ENCODE measurements around the gene ELP6. TPM values are rescaled to one million over a fixed set of nuclear protein-coding genes. Genes with fewer than 3 reads are reported as not detected.

The ELP6 gene
- total and polyA plus RNA-seq, 2 donors (not counting 1 experiment from before 2014, with no cell fraction given): 29.4 to 32.0 TPM

DNA sequence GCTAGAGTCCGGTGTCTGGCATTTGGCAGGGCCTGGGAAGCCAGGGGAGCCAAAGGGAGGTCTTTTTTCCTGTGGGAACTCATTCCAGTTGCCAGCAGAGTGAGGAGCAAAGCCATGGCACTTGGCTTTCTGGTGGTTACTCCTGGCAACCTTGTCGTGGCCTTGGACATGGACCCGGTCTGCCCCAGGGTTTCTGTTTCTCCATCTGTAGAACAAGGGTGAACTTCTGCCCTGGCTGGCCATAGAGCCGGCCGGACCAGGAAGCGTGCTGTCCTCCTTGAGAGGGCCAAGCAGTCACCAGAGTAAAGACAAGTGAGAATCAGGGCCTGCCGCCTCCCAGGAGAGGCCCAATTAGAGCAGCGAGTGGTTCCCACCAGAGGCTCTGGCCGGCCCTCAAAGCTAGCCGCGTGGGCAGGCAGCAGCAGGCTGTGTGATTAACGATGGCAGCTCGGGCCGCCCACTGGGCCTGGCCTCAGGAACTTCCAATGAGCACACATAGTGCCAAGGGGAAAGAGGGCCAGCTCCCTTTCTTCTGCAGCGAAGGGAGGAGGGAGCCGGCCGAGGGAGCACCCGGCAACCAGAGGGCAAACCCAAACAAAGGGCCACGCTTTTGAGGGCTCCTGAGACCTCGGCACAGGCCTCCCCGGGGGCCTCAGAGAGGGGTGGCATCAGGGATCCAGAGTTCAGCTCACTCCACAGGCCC is 29.1 kb upstream of the ELP6 start:
- Histone ChIP-seq H3K9me3 (ENCODE audit: control extremely low read depth in 1 of 3, control insufficient read depth in 2 of 3, insufficient read depth in 1 of 3, low read length in 2 of 3) (no peaks in the 10 kb centered on the region), H3K9ac (ENCODE audit: low read length) (no peak overlapping the region), H3K4me3 (ENCODE audit: control extremely low read depth in 1 of 5, extremely low read depth in 1 of 5, insufficient read depth in 1 of 5, low read depth in 2 of 5, low read length in 4 of 5) (no peak overlapping the region), H4K20me1 (ENCODE audit: control insufficient read depth, insufficient read depth, low read length, poor library complexity, severe bottlenecking) (no peaks in the 10 kb centered on the region), H3K36me3 (replicated peaks in 1 of 2; ENCODE audit: control extremely low read depth in 1 of 2, control insufficient read depth in 1 of 2, extremely low read depth in 1 of 2, insufficient read depth in 2 of 2, low read length in 1 of 2) (no peaks in the 10 kb centered on the region), H3K4me2 (replicated peaks; ENCODE audit: low read depth, low read length, poor library complexity, severe bottlenecking) (no peak overlapping the region), H3K79me2 (ENCODE audit: control insufficient read depth, insufficient read depth, low read length) (no peaks in the 10 kb centered on the region), H3K27me3 (replicated peaks in 1 of 4; ENCODE audit: control extremely low read depth in 1 of 4, control insufficient read depth in 3 of 4, insufficient read depth in 4 of 4, low read length in 3 of 4) (no peaks in the 10 kb centered on the region), H3K4me1 (ENCODE audit: control insufficient read depth in 2 of 2, insufficient read depth in 2 of 2, low read length in 2 of 2) (no peaks in the 10 kb centered on the region), H3K27ac (ENCODE audit: low read length in 2 of 2) (no peak overlapping the region), H2AFZ (ENCODE audit: insufficient read depth, low read depth, low read length, poor library complexity, severe bottlenecking) (no peak overlapping the region)
- ATAC-seq (ENCODE audit: low read depth) (no peak), DNase-seq (no peak)
- TF ChIP-seq CTCF (IDR thresholded peaks at IDR 0.05) (no peak), EZH2 (IDR thresholded peaks at IDR 0.05; ENCODE audit: borderline replicate concordance, insufficient read depth, low read depth, low read length, poor library complexity, severe bottlenecking) (no peak)
- ChIA-PET CTCF (no interaction called here), POLR2A (no interaction called here)
- 91% methylated on average over 21 of the region's 21 CpGs for WGBS (ENCODE audit: insufficient coverage)
- Mint-ChIP-seq H3K27ac (no peak overlapping the region), H3K4me3 (no peak overlapping the region), H3K4me1 (no peaks in the 10 kb centered on the region), H3K27me3 (peaks cover 12% of the 10 kb centered on the region), H3K9me3 (ENCODE audit: insufficient read depth) (no peaks in the 10 kb centered on the region)
- intact Hi-C loops (cut with micrococcal nuclease): no loop called here

DNA sequence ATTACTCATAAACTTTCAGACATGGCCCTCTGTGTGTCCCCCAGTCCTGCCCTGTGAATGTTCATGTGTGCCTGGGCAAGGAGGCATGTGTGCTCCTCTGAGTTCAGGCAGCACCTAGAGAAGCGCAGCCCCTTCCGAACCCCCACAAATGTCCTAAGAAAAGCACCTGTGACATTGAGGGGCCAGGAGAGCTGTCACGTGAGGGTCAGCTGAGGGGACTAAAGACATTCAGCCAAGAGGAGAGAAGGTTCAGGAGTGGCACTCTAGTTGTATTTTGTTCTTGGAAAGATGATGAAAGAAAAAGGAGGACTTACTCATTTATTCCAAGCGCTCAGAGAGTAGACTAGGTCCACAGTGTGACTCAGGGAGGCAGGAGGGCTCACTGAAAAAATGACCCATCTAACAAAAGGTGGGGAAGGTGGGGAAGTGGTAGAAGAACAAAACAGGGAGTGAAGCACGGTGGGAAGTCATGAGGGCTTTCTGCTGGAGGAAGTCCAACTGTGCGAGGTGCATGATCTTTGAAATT is 28.1 kb upstream of the ELP6 start:
- no peak overlapping the region for H3K4me3 Mint-ChIP-seq
- H3K9me3 Mint-ChIP-seq (ENCODE audit: insufficient read depth): no peaks in the 10 kb centered on the region
- intact Hi-C loops (cut with micrococcal nuclease): no loop called here
- Histone ChIP-seq H3K4me3 (ENCODE audit: control extremely low read depth in 1 of 5, extremely low read depth in 1 of 5, insufficient read depth in 1 of 5, low read depth in 2 of 5, low read length in 4 of 5) (no peak overlapping the region), H3K79me2 (ENCODE audit: control insufficient read depth, insufficient read depth, low read length) (no peaks in the 10 kb centered on the region), H3K27ac (ENCODE audit: low read length in 2 of 2) (no peak overlapping the region), H3K4me2 (replicated peaks; ENCODE audit: low read depth, low read length, poor library complexity, severe bottlenecking) (no peak overlapping the region), H3K36me3 (replicated peaks in 1 of 2; ENCODE audit: control extremely low read depth in 1 of 2, control insufficient read depth in 1 of 2, extremely low read depth in 1 of 2, insufficient read depth in 2 of 2, low read length in 1 of 2) (no peaks in the 10 kb centered on the region), H3K27me3 (replicated peaks in 1 of 4; ENCODE audit: control extremely low read depth in 1 of 4, control insufficient read depth in 3 of 4, insufficient read depth in 4 of 4, low read length in 3 of 4) (no peaks in the 10 kb centered on the region), H3K9ac (ENCODE audit: low read length) (no peak overlapping the region), H2AFZ (ENCODE audit: insufficient read depth, low read depth, low read length, poor library complexity, severe bottlenecking) (no peak overlapping the region), H3K9me3 (ENCODE audit: control extremely low read depth in 1 of 3, control insufficient read depth in 2 of 3, insufficient read depth in 1 of 3, low read length in 2 of 3) (no peaks in the 10 kb centered on the region), H3K4me1 (ENCODE audit: control insufficient read depth in 2 of 2, insufficient read depth in 2 of 2, low read length in 2 of 2) (no peaks in the 10 kb centered on the region), H4K20me1 (ENCODE audit: control insufficient read depth, insufficient read depth, low read length, poor library complexity, severe bottlenecking) (no peaks in the 10 kb centered on the region)
- no peak for DNase-seq
- H3K27me3 Mint-ChIP-seq: peaks cover 18% of the 10 kb centered on the region
- TF ChIP-seq CTCF (IDR thresholded peaks at IDR 0.05): no peak
- TF ChIP-seq EZH2 (IDR thresholded peaks at IDR 0.05; ENCODE audit: borderline replicate concordance, insufficient read depth, low read depth, low read length, poor library complexity, severe bottlenecking): no peak
- H3K4me1 Mint-ChIP-seq: no peaks in the 10 kb centered on the region
- no peak for ATAC-seq (ENCODE audit: low read depth)
- ChIA-PET POLR2A (no interaction called here), CTCF (interaction anchor here (0.6 kb wide), 1 partner anchor 20 kb away, joined by 3 read pairs; no protein-coding TSS in a partner anchor)
- H3K27ac Mint-ChIP-seq: no peak overlapping the region
- WGBS (ENCODE audit: insufficient coverage): 60% methylated on average over 4 of the region's 6 CpGs

All from B cell (primary cell).